OCI-LY7 (cell line): ENCODE measurements around the gene SALL1. TPM values are rescaled to one million over a fixed set of nuclear protein-coding genes. Genes with fewer than 3 reads are reported as not detected.

Experiments
- BruUV-seq: library from RNA; stranded (reverse); fragments of 400-500 nt; replicated peaks from 2 replicates; lab custom pipeline; 2021; lab: Mats Ljungman, UMichigan
- CTCF ChIA-PET: fragments of 300-600 bp; sonication (Branson Sonifier 250); formaldehyde crosslinking; loops from one replicate; lab custom pipeline; 2022; ENCODE audit warnings: antibody characterized with exemption; ENCODE audit not compliant: unreplicated experiment; lab: Charles Lee
- POLR2A ChIA-PET: fragments of 300-600 bp; sonication (Branson Sonifier 250); formaldehyde crosslinking; loops from one replicate; lab custom pipeline; 2022; ENCODE audit warnings: antibody characterized with exemption; lab: Charles Lee
- DNase-seq: peaks from one replicate; pipeline ENCODE4 v3.0.0-alpha.2; 2015; ENCODE audit warnings: low spot score
- H2AFZ ChIP-seq: fragments of 200-600 bp; sonication (generic), shearing (Covaris generic); 2 replicates; pipeline ENCODE4 v1.6.1; 2014; ENCODE audit warnings: mild to moderate bottlenecking, antibody characterized with exemption, low read length, moderate library complexity
- H3K27ac ChIP-seq: fragments of 200-600 bp; sonication (generic); 2 replicates; pipeline ENCODE4 v1.5.1; 2014; ENCODE audit warnings: mixed run types, low read depth, mild to moderate bottlenecking, moderate library complexity, low read length, inconsistent platforms; ENCODE audit not compliant: poor library complexity, severe bottlenecking
- H3K36me3 ChIP-seq: fragments of 200-600 bp; sonication (generic); 2 replicates; pipeline ENCODE4 v1.6.1; 2014; ENCODE audit warnings: mild to moderate bottlenecking, antibody characterized with exemption, low read length, moderate library complexity, mixed read lengths; ENCODE audit not compliant: insufficient read depth
- H3K4me1 ChIP-seq: fragments of 200-600 bp; sonication (generic); 2 replicates; pipeline ENCODE4 v1.5.1; 2014; ENCODE audit warnings: mild to moderate bottlenecking, low read length; ENCODE audit not compliant: insufficient read depth, poor library complexity, severe bottlenecking
- H3K4me2 ChIP-seq: fragments of 200-600 bp; sonication (generic); 2 replicates; pipeline ENCODE4 v1.6.1; 2014; ENCODE audit warnings: mild to moderate bottlenecking, low read length
- H3K4me3 ChIP-seq: fragments of 200-600 bp; sonication (generic); 2 replicates; pipeline ENCODE4 v1.5.1; 2014; ENCODE audit warnings: mild to moderate bottlenecking, low read depth, low read length; ENCODE audit not compliant: poor library complexity, severe bottlenecking
- H3K79me2 ChIP-seq: fragments of 200-600 bp; sonication (generic); 2 replicates; pipeline ENCODE4 v1.6.1; 2016; ENCODE audit warnings: low read depth, mild to moderate bottlenecking, low read length, moderate library complexity, mixed read lengths; ENCODE audit not compliant: insufficient read depth
- H3K9me2 ChIP-seq: fragments of 200-600 bp; sonication (generic); 2 replicates; pipeline ENCODE4 v1.6.1; 2016; ENCODE audit warnings: mild to moderate bottlenecking, low read length, mixed read lengths; ENCODE audit not compliant: insufficient read depth
- H3K9me3 ChIP-seq: fragments of 200-600 bp; sonication (generic); 2 replicates; pipeline ENCODE4 v1.6.1; 2014; ENCODE audit warnings: mild to moderate bottlenecking, mixed run types, low read length, mixed read lengths
- H4K20me1 ChIP-seq: fragments of 200-600 bp; sonication (generic); 2 replicates; pipeline ENCODE4 v1.6.1; 2014; ENCODE audit warnings: mild to moderate bottlenecking, antibody characterized with exemption, low read length, moderate library complexity, mixed read lengths; ENCODE audit not compliant: insufficient read depth
- EZH2phosphoT487 ChIP-seq: fragments of 200-600 bp; sonication (generic); IDR thresholded peaks from 2 replicates; pipeline ENCODE4 v1.6.1; 2018; ENCODE audit warnings: low read depth, borderline replicate concordance, mild to moderate bottlenecking, mixed run types, antibody characterized with exemption, low read length, moderate library complexity, mixed read lengths
- intact Hi-C: fragments of 100-400 bp; cut with micrococcal nuclease; formaldehyde crosslinking; loops from one replicate; pipeline ENCODE4 v1.10.0; 2022; ENCODE audit not compliant: unreplicated experiment
- total RNA-seq, 2 experiments: library from RNA; depleted of rRNA in 1 of 2; stranded (reverse); fragments of >200 nt in 1 of 2; shearing (Covaris generic) in 1 of 2; gene quantifications; 2 replicates each; pipeline ENCODE4 v1.2.3, GENCODE V29; 2014 to 2022
- TF ChIP-seq, protein P1 (sequence below): fragments of 200-600 bp; sonication (generic); conservative IDR thresholded peaks from 2 replicates; pipeline ENCODE4 v1.5.1; 2014; ENCODE audit warnings: mild to moderate bottlenecking, antibody characterized with exemption, low read length, moderate library complexity, mixed read lengths

Gene SALL1
- total RNA-seq, 2 experiments from 2014 or later = not detected

DNA sequence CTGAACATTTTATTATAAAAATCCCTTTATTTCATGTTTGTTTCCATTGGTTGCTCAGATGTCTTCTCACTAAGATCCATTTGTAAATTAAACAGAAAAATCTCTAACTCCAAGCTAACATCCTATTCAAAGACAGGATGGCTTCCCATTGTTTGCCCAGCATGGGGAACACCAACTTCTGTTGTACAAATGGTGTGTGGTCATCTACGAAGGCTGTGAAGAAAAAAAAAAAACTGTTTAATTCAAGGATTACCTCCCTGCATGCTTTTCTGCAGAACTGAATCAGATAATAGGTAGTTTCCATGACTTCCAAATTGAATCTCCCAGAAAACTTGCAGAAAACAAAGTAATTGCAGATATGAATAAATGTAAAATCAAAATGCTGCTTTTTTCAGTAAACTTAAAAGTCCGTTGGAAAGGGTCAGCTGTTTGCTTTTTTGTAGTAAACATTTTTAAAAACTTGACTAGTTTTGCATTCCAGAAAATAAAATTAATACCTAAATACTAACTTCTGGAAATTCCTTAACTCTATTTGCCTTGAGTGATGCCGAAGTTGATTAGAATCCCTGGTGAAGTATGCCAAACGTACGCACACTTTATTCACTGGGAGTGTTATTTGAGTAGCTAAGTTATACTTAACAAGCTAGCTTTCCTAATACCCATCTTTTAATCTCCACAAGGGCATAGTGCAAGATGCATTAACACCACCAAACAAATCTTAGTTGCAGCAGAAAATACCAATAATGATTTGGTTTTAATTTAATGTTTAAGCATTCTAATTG, 7.7 kb downstream of the SALL1 start:
- intact Hi-C loops = no loop called here
- TF ChIP-seq, protein P1, sequence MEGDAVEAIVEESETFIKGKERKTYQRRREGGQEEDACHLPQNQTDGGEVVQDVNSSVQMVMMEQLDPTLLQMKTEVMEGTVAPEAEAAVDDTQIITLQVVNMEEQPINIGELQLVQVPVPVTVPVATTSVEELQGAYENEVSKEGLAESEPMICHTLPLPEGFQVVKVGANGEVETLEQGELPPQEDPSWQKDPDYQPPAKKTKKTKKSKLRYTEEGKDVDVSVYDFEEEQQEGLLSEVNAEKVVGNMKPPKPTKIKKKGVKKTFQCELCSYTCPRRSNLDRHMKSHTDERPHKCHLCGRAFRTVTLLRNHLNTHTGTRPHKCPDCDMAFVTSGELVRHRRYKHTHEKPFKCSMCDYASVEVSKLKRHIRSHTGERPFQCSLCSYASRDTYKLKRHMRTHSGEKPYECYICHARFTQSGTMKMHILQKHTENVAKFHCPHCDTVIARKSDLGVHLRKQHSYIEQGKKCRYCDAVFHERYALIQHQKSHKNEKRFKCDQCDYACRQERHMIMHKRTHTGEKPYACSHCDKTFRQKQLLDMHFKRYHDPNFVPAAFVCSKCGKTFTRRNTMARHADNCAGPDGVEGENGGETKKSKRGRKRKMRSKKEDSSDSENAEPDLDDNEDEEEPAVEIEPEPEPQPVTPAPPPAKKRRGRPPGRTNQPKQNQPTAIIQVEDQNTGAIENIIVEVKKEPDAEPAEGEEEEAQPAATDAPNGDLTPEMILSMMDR = no peak
- no peak for TF ChIP-seq EZH2phosphoT487
- H3K4me1 ChIP-seq = no peaks in the 10 kb centered on the region
- H2AFZ ChIP-seq = no peak overlapping the region
- ChIA-PET CTCF (no interaction called here), POLR2A (interaction anchor here (0.6 to 1.1 kb wide), 4 partner anchors 13 to 1477 kb away, joined by 3 read pairs; no protein-coding TSS in a partner anchor)
- no peaks in the 10 kb centered on the region for H3K36me3 ChIP-seq
- H4K20me1 ChIP-seq = no peaks in the 10 kb centered on the region; the same call in 1 of the 2 replicates
- H3K79me2 ChIP-seq = no peaks in the 10 kb centered on the region
- no TSS peak for BruUV-seq
- no peak for DNase-seq
- no peak overlapping the region for H3K4me2 ChIP-seq
- H3K9me3 ChIP-seq = no peaks in the 10 kb centered on the region
- H3K27ac ChIP-seq = no peak overlapping the region
- H3K9me2 ChIP-seq = no peaks in the 10 kb centered on the region
- H3K4me3 ChIP-seq = no peak overlapping the region

DNA sequence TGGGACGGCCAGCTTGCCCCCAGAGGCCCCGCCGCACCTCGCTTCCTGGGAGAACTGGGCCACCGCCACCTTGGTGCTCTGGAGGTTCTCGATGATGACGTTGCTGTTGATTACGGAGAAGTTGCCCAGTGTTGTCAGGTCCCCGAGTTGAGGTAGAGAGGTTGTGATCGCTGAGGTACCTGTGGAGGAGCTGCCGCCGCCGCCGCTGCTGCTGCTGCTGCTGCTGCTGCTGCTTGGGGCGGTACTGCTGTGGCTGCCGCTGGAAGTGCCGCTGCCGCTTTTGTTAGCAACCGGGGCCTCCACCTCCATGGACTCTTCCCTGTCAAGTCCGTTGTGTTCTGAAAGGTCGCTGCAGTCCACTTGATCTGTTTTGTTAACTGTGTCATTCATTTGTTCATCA, 9.5 kb downstream of the SALL1 start:
- Histone ChIP-seq H3K4me1 (no peaks in the 10 kb centered on the region), H3K36me3 (no peaks in the 10 kb centered on the region), H3K4me2 (no peak overlapping the region), H3K9me3 (no peaks in the 10 kb centered on the region), H3K27ac (no peak overlapping the region), H3K4me3 (no peak overlapping the region), H4K20me1 (no peaks in the 10 kb centered on the region; the same call in 1 of the 2 replicates), H3K9me2 (no peaks in the 10 kb centered on the region), H2AFZ (no peak overlapping the region), H3K79me2 (no peaks in the 10 kb centered on the region)
- BruUV-seq = no TSS peak
- intact Hi-C loops = no loop called here
- ChIA-PET POLR2A (no interaction called here), CTCF (no interaction called here)
- DNase-seq = no peak
- TF ChIP-seq, protein P1 = no peak
- no peak for TF ChIP-seq EZH2phosphoT487

DNA sequence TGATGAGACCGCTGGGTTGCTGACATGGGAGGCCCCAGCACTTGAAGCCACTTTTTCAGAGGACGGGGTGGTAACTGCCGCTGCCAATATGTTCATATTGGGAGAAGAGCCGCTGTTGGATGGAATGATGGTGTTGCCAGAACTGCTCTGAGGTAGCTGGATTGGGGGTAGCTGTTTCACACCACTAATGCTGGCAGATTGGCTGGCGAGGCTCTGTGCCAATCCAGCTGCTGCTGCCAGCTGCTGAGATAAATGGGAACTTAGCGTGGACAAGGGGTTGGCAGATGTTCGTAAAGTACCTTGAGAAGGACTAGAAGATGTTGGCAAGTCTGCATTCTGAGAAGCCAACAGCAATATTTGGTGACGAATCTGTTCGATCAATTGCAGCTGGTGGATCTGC, 10.0 kb downstream of the SALL1 start:
- TF ChIP-seq, protein P1 = no peak
- TF ChIP-seq EZH2phosphoT487 = no peak
- Histone ChIP-seq H3K4me3 (no peak overlapping the region), H3K4me2 (no peak overlapping the region), H3K9me2 (no peaks in the 10 kb centered on the region), H2AFZ (no peak overlapping the region), H3K27ac (no peak overlapping the region), H3K79me2 (no peaks in the 10 kb centered on the region), H3K36me3 (no peaks in the 10 kb centered on the region), H3K4me1 (no peaks in the 10 kb centered on the region), H4K20me1 (no peaks in the 10 kb centered on the region; the same call in 1 of the 2 replicates), H3K9me3 (no peaks in the 10 kb centered on the region)
- POLR2A ChIA-PET = no interaction called here
- intact Hi-C loops = no loop called here
- CTCF ChIA-PET = no interaction called here
- no TSS peak for BruUV-seq
- DNase-seq = no peak
